ENCODE measurements around the gene TMEM218. TPM values are rescaled to one million over a fixed set of nuclear protein-coding genes. Genes with fewer than 3 reads are reported as not detected.

The TMEM218 gene
- total and polyA plus RNA-seq, 2 donors (not counting 3 experiments of a cell fraction or from before 2014, with no cell fraction given) = 23.8 to 45.1 TPM

DNA sequence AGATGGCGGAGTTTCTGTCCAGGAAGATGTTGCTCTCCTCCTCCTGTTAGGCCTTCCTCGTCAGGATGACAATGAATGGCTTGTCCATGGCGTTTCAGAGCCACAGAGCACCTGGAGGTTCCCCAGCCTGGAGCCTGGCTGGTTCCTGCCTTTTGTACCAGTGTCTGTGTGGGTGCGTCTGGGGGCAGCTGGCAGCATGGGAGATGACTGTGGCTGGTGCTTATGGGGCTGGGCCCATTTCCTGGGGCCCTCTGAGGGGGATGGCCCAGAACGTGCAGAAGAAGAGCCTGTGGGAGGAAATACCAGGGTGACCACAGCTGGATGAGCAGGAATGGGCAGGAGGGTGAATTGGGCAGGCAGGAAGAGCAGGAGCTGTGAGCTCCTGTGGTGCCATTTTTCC is 41.6 kb downstream of the TMEM218 start:
- no peak overlapping the region for H3K4me2 ChIP-seq (ENCODE audit: insufficient read depth, low read length)
- BruUV-seq (replicated peaks) = no TSS peak
- no peaks in the 10 kb centered on the region for H3K9me3 ChIP-seq (replicated peaks; ENCODE audit: control insufficient read depth, insufficient read depth, low read length)
- DNase-seq (ENCODE audit: low read depth, low spot score) (no peak), FAIRE-seq (no peak)
- no peak overlapping the region for H3K4me3 ChIP-seq (replicated peaks in 1 of 3; ENCODE audit: insufficient read depth in 1 of 3, low read depth in 1 of 3, low read length in 3 of 3)
- H3K9ac ChIP-seq (replicated peaks; ENCODE audit: extremely low read depth, insufficient read depth, low read length) = no peak overlapping the region
- H3K36me3 ChIP-seq (ENCODE audit: control insufficient read depth in 2 of 2, extremely low read depth in 1 of 2, insufficient read depth in 2 of 2, low read length in 2 of 2) = no peaks in the 10 kb centered on the region
- H3K79me2 ChIP-seq (ENCODE audit: control insufficient read depth, insufficient read depth, low read length) = no peaks in the 10 kb centered on the region
- TF ChIP-seq EZH2 (IDR thresholded peaks at IDR 0.05; ENCODE audit: borderline replicate concordance, low read depth, low read length, severe bottlenecking) = no peak
- TF ChIP-seq GATA2 (IDR thresholded peaks at IDR 0.05; ENCODE audit: insufficient read depth, insufficient read length, low read depth, low read length) = no peak
- TF ChIP-seq JUN (IDR thresholded peaks at IDR 0.05; ENCODE audit: borderline replicate concordance, insufficient read depth, insufficient read length, low read depth) = no peak
- TF ChIP-seq MYC (IDR thresholded peaks at IDR 0.05; ENCODE audit: low read depth, low read length) = no peak
- no peaks in the 10 kb centered on the region for H4K20me1 ChIP-seq (replicated peaks; ENCODE audit: control insufficient read depth, extremely low read depth, insufficient read depth, low read length)
- ChIA-PET CTCF (interaction anchor here (1.0 to 1.8 kb wide), 5 partner anchors 12 to 276 kb away, joined by 3 to 6 read pairs (median 4); partner anchors contain the start of gene TMEM218), POLR2A (no interaction called here)
- H2AFZ ChIP-seq (ENCODE audit: low read depth, low read length) = no peak overlapping the region
- H3K27ac ChIP-seq (ENCODE audit: insufficient read depth, low read depth, low read length) = no peak overlapping the region
- peaks cover 8% of the 10 kb centered on the region for H3K4me1 ChIP-seq (ENCODE audit: control insufficient read depth, extremely low read depth, insufficient read depth, low read length)
- dilution Hi-C loops (cut with MboI; ENCODE audit: extremely low pct_ligation_motif_present, low sequenced_read_pairs) = no loop called here
- H3K27me3 ChIP-seq (ENCODE audit: control insufficient read depth in 2 of 2, insufficient read depth in 2 of 2, low read length in 2 of 2) = no peaks in the 10 kb centered on the region
- H3K9me1 ChIP-seq (replicated peaks; ENCODE audit: control insufficient read depth, extremely low read depth, insufficient read depth, low read length) = no peaks in the 10 kb centered on the region
- intact Hi-C loops (cut with micrococcal nuclease) = no loop called here

DNA sequence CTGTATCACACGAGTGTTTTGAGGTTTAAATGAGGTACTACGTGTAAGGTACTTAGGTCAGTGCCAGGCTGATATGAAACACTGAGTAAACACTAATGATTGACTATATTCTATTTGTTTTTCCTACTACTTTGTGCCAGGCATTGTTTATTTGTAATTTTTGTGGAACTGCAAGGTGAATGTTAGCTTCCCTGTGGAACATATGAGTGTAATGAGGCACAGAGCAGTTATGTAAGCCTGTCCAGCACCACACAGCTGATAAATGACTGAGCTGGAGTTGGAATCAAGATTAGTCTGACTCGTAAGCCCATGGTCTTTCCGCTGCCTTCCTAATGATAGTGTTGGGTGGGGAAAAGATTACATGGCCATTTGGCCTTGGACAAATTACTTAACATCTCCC is 42.4 kb downstream of the TMEM218 start:
- Histone ChIP-seq H3K27me3 (ENCODE audit: control insufficient read depth in 2 of 2, insufficient read depth in 2 of 2, low read length in 2 of 2) (no peaks in the 10 kb centered on the region), H3K9me3 (replicated peaks; ENCODE audit: control insufficient read depth, insufficient read depth, low read length) (no peaks in the 10 kb centered on the region), H3K4me3 (replicated peaks in 1 of 3; ENCODE audit: insufficient read depth in 1 of 3, low read depth in 1 of 3, low read length in 3 of 3) (no peak overlapping the region), H2AFZ (ENCODE audit: low read depth, low read length) (no peak overlapping the region), H3K27ac (ENCODE audit: insufficient read depth, low read depth, low read length) (no peak overlapping the region), H3K4me2 (ENCODE audit: insufficient read depth, low read length) (no peak overlapping the region), H3K4me1 (ENCODE audit: control insufficient read depth, extremely low read depth, insufficient read depth, low read length) (peaks cover 8% of the 10 kb centered on the region), H3K36me3 (ENCODE audit: control insufficient read depth in 2 of 2, extremely low read depth in 1 of 2, insufficient read depth in 2 of 2, low read length in 2 of 2) (no peaks in the 10 kb centered on the region), H4K20me1 (replicated peaks; ENCODE audit: control insufficient read depth, extremely low read depth, insufficient read depth, low read length) (no peaks in the 10 kb centered on the region), H3K9me1 (replicated peaks; ENCODE audit: control insufficient read depth, extremely low read depth, insufficient read depth, low read length) (no peaks in the 10 kb centered on the region), H3K9ac (replicated peaks; ENCODE audit: extremely low read depth, insufficient read depth, low read length) (no peak overlapping the region), H3K79me2 (ENCODE audit: control insufficient read depth, insufficient read depth, low read length) (no peaks in the 10 kb centered on the region)
- intact Hi-C loops (cut with micrococcal nuclease) = no loop called here
- POLR2A ChIA-PET = no interaction called here
- TF ChIP-seq, protein P1, sequence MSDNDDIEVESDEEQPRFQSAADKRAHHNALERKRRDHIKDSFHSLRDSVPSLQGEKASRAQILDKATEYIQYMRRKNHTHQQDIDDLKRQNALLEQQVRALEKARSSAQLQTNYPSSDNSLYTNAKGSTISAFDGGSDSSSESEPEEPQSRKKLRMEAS (IDR thresholded peaks at IDR 0.05; ENCODE audit: insufficient read depth, insufficient read length) = no peak
- TF ChIP-seq EZH2 (IDR thresholded peaks at IDR 0.05; ENCODE audit: borderline replicate concordance, low read depth, low read length, severe bottlenecking) (no peak), MYC (IDR thresholded peaks at IDR 0.05; ENCODE audit: low read depth, low read length) (no peak), FOS (IDR thresholded peaks at IDR 0.05; ENCODE audit: borderline replicate concordance, insufficient read depth, low read length) (no peak), POLR2A (IDR thresholded peaks at IDR 0.05; ENCODE audit: low read depth, low read length) (no peak), JUN (IDR thresholded peaks at IDR 0.05; ENCODE audit: borderline replicate concordance, insufficient read depth, insufficient read length, low read depth) (no peak)
- DNase-seq (ENCODE audit: low read depth, low spot score) (no peak), FAIRE-seq (no peak)
- CTCF ChIA-PET = interaction anchor here (1.0 to 1.8 kb wide), 2 partner anchors 12 to 22 kb away, joined by 4 to 6 read pairs; no protein-coding TSS in a partner anchor
- no TSS peak for BruUV-seq (replicated peaks)
- dilution Hi-C loops (cut with MboI; ENCODE audit: extremely low pct_ligation_motif_present, low sequenced_read_pairs) = no loop called here
